GM10266 (cell line): ENCODE data around the gene SPANXB1.
A peak's percentile ranks its signal among the peaks of the same experiment; 100 is the strongest.
"Not testable (repeated sequence)": the region's sequence is repeated elsewhere in the genome, so short reads cannot be mapped to it uniquely, and the experiment has no call there.

Experiments
- DNase-seq: peaks from one replicate; pipeline ENCODE4 v3.0.0; 2012; ENCODE audit errors: extremely low spot score
- CTCF ChIP-seq: IDR thresholded peaks from 2 replicates; pipeline ENCODE4 v1.5.1; 2012; ENCODE audit warnings: mild to moderate bottlenecking, low read depth; ENCODE audit not compliant: control insufficient read depth, insufficient read depth; ENCODE audit errors: missing control alignments

SPANXB1 gene

DNA sequence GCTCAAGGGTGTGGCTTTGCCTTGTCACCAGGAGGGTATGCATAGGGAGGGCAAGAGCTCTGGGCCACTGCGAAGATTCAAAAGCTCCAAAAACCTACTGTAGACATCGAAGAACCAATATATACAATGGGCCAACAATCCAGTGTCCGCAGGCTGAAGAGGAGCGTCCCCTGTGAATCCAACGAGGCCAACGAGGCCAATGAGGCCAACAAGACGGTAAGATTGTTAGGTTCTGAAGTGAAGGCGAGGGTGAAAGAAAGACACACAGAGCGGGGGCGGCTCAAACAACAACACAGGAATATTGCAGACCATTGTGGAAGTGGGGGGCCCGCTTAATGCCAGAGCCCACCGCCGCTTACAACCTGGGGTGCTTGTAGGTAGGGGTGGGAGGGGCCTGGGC, at the start of gene SPANXB1:
TSS of gene SPANXB1 (plus strand) at position 27 of the 400 bp plus-strand sequence. CDS start at position 127, 100 bp downstream.
- DNase-seq: peak; percentile 5

- no peak for DNase-seq
- no peak for TF ChIP-seq CTCF
Observed at GRCh38 chrX:140967036-140967435, 35.4 kb upstream of the SPANXB1 start.

DNA sequence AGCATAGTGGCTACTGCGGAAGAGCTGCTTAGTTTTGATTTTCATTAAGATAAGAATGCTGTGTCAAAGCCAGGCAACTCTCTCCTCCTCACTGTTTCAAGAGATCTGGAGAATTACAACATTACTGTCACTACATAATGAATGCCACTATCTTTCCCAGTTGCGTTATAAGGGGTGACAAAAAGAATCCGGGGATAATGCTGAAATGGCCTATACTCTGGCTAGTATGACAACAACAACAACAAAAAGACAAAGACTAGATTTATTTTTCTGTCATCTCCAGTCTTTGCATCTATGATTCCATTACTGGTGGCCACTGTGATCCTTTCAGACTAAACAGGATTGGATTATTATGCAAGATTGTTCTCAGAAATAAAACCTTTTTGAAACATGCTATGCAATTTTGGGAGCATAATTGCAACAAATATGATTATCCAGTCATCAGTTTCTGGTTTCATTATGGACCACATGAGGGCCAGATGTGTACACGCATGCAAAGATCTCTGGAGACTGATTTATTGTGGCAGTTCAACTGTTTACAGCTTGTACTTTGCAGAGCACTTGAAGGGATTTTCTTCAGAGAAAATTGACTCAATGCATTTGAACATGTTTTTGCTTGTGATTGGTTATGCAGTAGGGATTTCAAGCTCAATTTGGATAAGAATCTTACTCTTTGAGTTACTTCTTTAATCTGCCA, 31.1 kb upstream of the SPANXB1 start:
- TF ChIP-seq CTCF: no peak
- DNase-seq: no peak

DNA sequence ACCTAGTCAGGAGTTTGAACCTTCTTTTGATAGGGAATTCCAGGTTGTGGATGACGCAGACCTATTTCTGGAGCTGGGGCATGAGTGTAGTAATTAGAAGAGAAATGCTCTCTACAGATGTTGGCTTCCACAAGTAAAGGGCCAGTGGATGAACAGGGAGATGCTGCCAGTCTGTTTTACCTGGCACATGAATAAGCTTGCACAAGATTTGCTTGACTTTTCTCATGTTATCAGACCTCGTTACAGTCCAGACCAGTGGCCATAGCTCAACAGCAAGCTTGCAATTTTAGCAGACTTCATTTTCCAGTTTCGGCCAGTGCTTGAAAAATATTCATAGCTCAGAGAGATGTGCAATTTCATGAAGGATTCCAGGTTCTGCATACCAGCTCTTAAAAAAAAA, 26.9 kb upstream of the SPANXB1 start:
- DNase-seq: no peak
- no peak for TF ChIP-seq CTCF

- DNase-seq: no peak
- TF ChIP-seq CTCF: no peak
Observed at GRCh38 chrX:140980271-140980670, 22.1 kb upstream of the SPANXB1 start.

GRCh38 chrX:140983730-140984129, 18.7 kb upstream of the SPANXB1 start:
- no peak for TF ChIP-seq CTCF
- DNase-seq: no peak

GRCh38 chrX:141005243-141005642, 2.8 kb downstream of the SPANXB1 start:
- not testable (repeated sequence) for DNase-seq

DNA sequence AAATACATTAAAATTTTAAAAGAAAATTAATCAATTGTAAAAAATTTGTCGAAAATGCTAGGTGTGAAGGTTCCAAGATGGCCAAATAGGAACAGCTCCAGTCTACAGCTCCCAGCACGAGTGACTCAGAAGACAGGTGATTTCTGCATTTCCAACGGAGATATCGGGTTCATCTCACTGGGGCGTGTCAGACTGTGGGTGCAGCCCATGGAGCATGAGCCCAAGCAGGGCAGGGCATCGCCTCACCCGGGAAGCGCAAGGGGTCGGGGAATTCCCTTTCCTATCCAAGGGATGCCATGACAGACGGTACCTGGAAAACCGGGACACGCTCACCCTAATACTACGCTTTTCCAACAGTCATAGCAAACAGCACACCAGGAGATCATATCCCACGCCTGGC, 41.9 kb downstream of the SPANXB1 start:
- not testable (repeated sequence) for DNase-seq

DNA sequence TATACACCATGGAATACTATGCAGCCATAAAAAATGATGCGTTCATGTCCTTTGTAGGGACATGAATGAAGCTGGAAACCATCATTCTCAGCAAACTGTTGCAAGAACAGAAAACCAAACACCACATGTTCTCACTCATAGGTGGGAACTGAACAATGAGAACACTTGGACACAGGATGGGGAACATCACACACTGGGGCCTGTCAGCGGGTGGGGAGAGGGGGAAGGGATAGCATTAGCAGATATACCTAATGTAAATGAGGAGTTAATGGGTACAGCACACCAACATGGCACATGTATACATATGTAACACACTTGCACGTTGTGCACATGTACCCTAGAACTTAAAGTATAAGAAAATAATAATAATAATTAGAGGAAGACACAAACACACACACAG, 47.5 kb downstream of the SPANXB1 start:
- not testable (repeated sequence) for DNase-seq

- DNase-seq: not testable (repeated sequence)
Observed at GRCh38 chrX:141052098-141052497, 49.7 kb downstream of the SPANXB1 start.
